Esophagus (tissue), 2 donors: ENCODE results near the gene ENTPD6. TPM values are rescaled to one million over a fixed set of nuclear protein-coding genes. Genes with fewer than 3 reads are reported as not detected.
"Not testable (repeated sequence)": the region's sequence is repeated elsewhere in the genome, so short reads cannot be mapped to it uniquely, and the experiment has no call there.

Experiments used
- H3K27ac ChIP-seq, 2 donors: one replicate each; pipeline ENCODE4 v1.5.1; 2013; ENCODE audit warnings: low read depth in 2 of 2, mild to moderate bottlenecking in 2 of 2, inconsistent platforms in 1 of 2, low read length in 1 of 2, moderate library complexity in 1 of 2
- H3K27me3 ChIP-seq, 2 donors: one replicate each; pipeline ENCODE4 v1.6.1; 2013; ENCODE audit warnings: low read length in 2 of 2, control low read depth in 1 of 2, mild to moderate bottlenecking in 1 of 2; ENCODE audit not compliant: insufficient read depth in 2 of 2, control insufficient read depth in 1 of 2
- H3K36me3 ChIP-seq, 2 donors: one replicate each; pipeline ENCODE4 v1.6.1; 2013; ENCODE audit warnings: low read length in 1 of 2; ENCODE audit not compliant: control insufficient read depth in 2 of 2, insufficient read depth in 2 of 2
- H3K4me1 ChIP-seq, 2 donors: one replicate each; pipeline ENCODE4 v1.6.1; 2013; ENCODE audit warnings: low read length in 1 of 2; ENCODE audit not compliant: control insufficient read depth in 2 of 2, insufficient read depth in 2 of 2
- H3K4me3 ChIP-seq, 2 donors: one replicate each; pipeline ENCODE4 v1.5.1; 2013; ENCODE audit warnings: low read length in 2 of 2, mild to moderate bottlenecking in 2 of 2, low read depth in 1 of 2, moderate library complexity in 1 of 2
- H3K9me3 ChIP-seq, 2 donors: one replicate each; pipeline ENCODE4 v1.6.1; 2013; ENCODE audit warnings: mild to moderate bottlenecking in 2 of 2, low read depth in 1 of 2, low read length in 1 of 2, moderate library complexity in 1 of 2; ENCODE audit not compliant: control insufficient read depth in 2 of 2, insufficient read depth in 1 of 2
- WGBS, 2 donors: extraction: QIAGEN DNeasy Blood & Tissue Kit; methylation state at CpG; one replicate each; pipeline ENCODE4 v1.1.7; 2013; 5-methylcytosine and 5-hydroxymethylcytosine counted together
- polyA plus RNA-seq, 2 donors: library from polyadenylated mRNA; stranded (reverse); fragments of 200-250 nt; gene quantifications; one replicate each; pipeline ENCODE4 v1.2.3, GENCODE V29; 2013
- donor health status: healthy with polysubstance abuse.
- donor health status: Bipolar disorder and iron deficiency.

Gene ENTPD6
- polyA plus RNA-seq, 2 donors, result 26.4 to 38.5 TPM

GRCh38 chr20:25237610-25238318, 42.3 kb downstream of the ENTPD6 start:
- no peaks in the 10 kb centered on the region for H3K27me3 ChIP-seq
- 16 to 32% methylated on average over 10 of the region's 10 CpGs for WGBS, 2 donors
- peak overlapping the region; percentile 78 to 97 for H3K27ac ChIP-seq
- H3K9me3 ChIP-seq, result no peaks in the 10 kb centered on the region
- no peak overlapping the region for H3K4me3 ChIP-seq
- H3K36me3 ChIP-seq, result no peaks in the 10 kb centered on the region
- H3K4me1 ChIP-seq, result peaks cover 3 to 31% of the 10 kb centered on the region in 2 donors

GRCh38 chr20:25238319-25239037, 43.0 kb downstream of the ENTPD6 start:
- WGBS, 2 donors, result 80 to 88% methylated on average over 12 of the region's 12 CpGs
- H3K4me1 ChIP-seq, result peaks cover 3 to 28% of the 10 kb centered on the region in 2 donors
- H3K27ac ChIP-seq, result peak overlapping the region; percentile 78 to 97

GRCh38 chr20:25239387-25240370, 44.2 kb downstream of the ENTPD6 start:
- Histone ChIP-seq H3K27me3 (no peaks in the 10 kb centered on the region), H3K27ac (no peak overlapping the region), H3K36me3 (no peaks in the 10 kb centered on the region), H3K9me3 (no peaks in the 10 kb centered on the region), H3K4me3 (no peak overlapping the region), H3K4me1 (peaks cover 3 to 26% of the 10 kb centered on the region in 2 donors)
- 90 to 93% methylated on average over 19 of the region's 19 CpGs for WGBS, 2 donors

More at GRCh38 chr20:25238319-25239037, 43.0 kb downstream of the ENTPD6 start:
- H3K27me3 ChIP-seq, result no peaks in the 10 kb centered on the region
- no peaks in the 10 kb centered on the region for H3K9me3 ChIP-seq
- H3K36me3 ChIP-seq, result no peaks in the 10 kb centered on the region
- H3K4me3 ChIP-seq, result no peak overlapping the region

- not testable (repeated sequence) for H3K9me3 ChIP-seq, H3K4me3 ChIP-seq, H3K27me3 ChIP-seq, H3K27ac ChIP-seq, H3K36me3 ChIP-seq
- peaks cover 3 to 24% of the 10 kb centered on the region in 2 donors for H3K4me1 ChIP-seq
- 59 to 76% methylated on average over 9 of the region's 9 CpGs for WGBS, 2 donors
These were observed 45.5 kb downstream of the ENTPD6 start for GRCh38 chr20:25240851-25241658.

- H3K9me3 ChIP-seq, result not testable (repeated sequence)
- 55 to 58% methylated on average over 4 of the region's 4 CpGs for WGBS, 2 donors
- H3K4me1 ChIP-seq, result peaks cover 3 to 21% of the 10 kb centered on the region in 2 donors
These were observed 46.1 kb downstream of the ENTPD6 start for GRCh38 chr20:25241659-25241955.

GRCh38 chr20:25242231-25242630, 46.7 kb downstream of the ENTPD6 start:
- Histone ChIP-seq H3K36me3 (no peaks in the 10 kb centered on the region), H3K27me3 (no peaks in the 10 kb centered on the region), H3K4me3 (no peak overlapping the region), H3K27ac (no peak overlapping the region), H3K9me3 (no peaks in the 10 kb centered on the region), H3K4me1 (peaks cover 3 to 23% of the 10 kb centered on the region in 2 donors)
- WGBS, 2 donors, result 86 to 90% methylated on average over 10 of the region's 10 CpGs

More at GRCh38 chr20:25241659-25241955, 46.1 kb downstream of the ENTPD6 start:
- not testable (repeated sequence) for H3K36me3 ChIP-seq, H3K27me3 ChIP-seq, H3K4me3 ChIP-seq, H3K27ac ChIP-seq

GRCh38 chr20:25243416-25243979, 48.0 kb downstream of the ENTPD6 start:
- H3K27ac ChIP-seq, result no peak overlapping the region
- H3K27me3 ChIP-seq, result no peaks in the 10 kb centered on the region
- no peak overlapping the region for H3K4me3 ChIP-seq
- no peaks in the 10 kb centered on the region for H3K36me3 ChIP-seq
- no peaks in the 10 kb centered on the region for H3K9me3 ChIP-seq
- H3K4me1 ChIP-seq, result peaks cover 3 to 15% of the 10 kb centered on the region in 2 donors

- H3K27ac ChIP-seq, result no peak overlapping the region
- 97% methylated on average over 5 of the region's 5 CpGs for whole genome bisulfite sequencing, 2 donors
- no peaks in the 10 kb centered on the region for H3K27me3 ChIP-seq
- H3K9me3 ChIP-seq, result no peaks in the 10 kb centered on the region
- H3K4me3 ChIP-seq, result no peak overlapping the region
- H3K36me3 ChIP-seq, result no peaks in the 10 kb centered on the region
- peaks cover 0 to 9% of the 10 kb centered on the region in 2 donors for H3K4me1 ChIP-seq
These were observed 49.5 kb downstream of the ENTPD6 start for GRCh38 chr20:25244976-25245375.
